Psoas muscle (tissue), 8 donors: Measurements from ENCODE around the gene MOSPD2. TPM values are rescaled to one million over a fixed set of nuclear protein-coding genes. Genes with fewer than 3 reads are reported as not detected.

Experiments
- ATAC-seq, 4 donors: fragments of 200-7000 bp; cut with Tn5 transposase; one replicate each; pipeline ENCODE4 v1.9.1; 2020; ENCODE audit warnings: moderate library complexity in 3 of 4, mild to moderate bottlenecking in 2 of 4
- DNase-seq, 2 donors: peaks; one replicate each; pipeline ENCODE4 v3.0.0-alpha.2; 2020
- H3K27ac ChIP-seq: fragments of 200-600 bp; one replicate; pipeline ENCODE4 v1.8.0; 2022
- H3K27me3 ChIP-seq, 3 donors: fragments of 200-600 bp in 1 of 3; one replicate each; pipeline versions ENCODE4 v1.6.1 to v1.8.0; 2013 to 2022; ENCODE audit warnings: low read length in 2 of 3, mild to moderate bottlenecking in 2 of 3, moderate library complexity in 1 of 3; ENCODE audit not compliant: insufficient read depth in 3 of 3
- H3K36me3 ChIP-seq, 2 donors: fragments of 200-600 bp in 1 of 2; one replicate each; pipeline versions ENCODE4 v1.6.1 to v1.8.0; 2013 to 2022; ENCODE audit warnings: low read depth in 1 of 2, mild to moderate bottlenecking in 1 of 2, moderate library complexity in 1 of 2; ENCODE audit not compliant: insufficient read depth in 1 of 2
- H3K4me1 ChIP-seq: fragments of 200-600 bp; one replicate; pipeline ENCODE4 v1.8.0; 2022
- H3K4me3 ChIP-seq: fragments of 200-600 bp; one replicate; pipeline ENCODE4 v1.8.0; 2022; ENCODE audit warnings: mild to moderate bottlenecking
- H3K9me3 ChIP-seq: fragments of 200-600 bp; one replicate; pipeline ENCODE4 v1.8.0; 2022
- CTCF ChIP-seq: fragments of 200-600 bp; IDR thresholded peaks from one replicate; pipeline ENCODE4 v1.8.0; 2022; ENCODE audit warnings: antibody characterized with exemption
- WGBS, 3 donors: extraction: QIAGEN DNeasy Blood & Tissue Kit; methylation state at CpG; one replicate each; pipeline versions ENCODE4 v1.1.6 to v1.1.7; 2013; 5-methylcytosine and 5-hydroxymethylcytosine counted together
- intact Hi-C, 2 donors: fragments of 100-400 bp; cut with DNase I; formaldehyde crosslinking; loops; one replicate each; pipeline versions ENCODE4 v1.11.0 to v1.14.2; 2022
- polyA plus RNA-seq, 3 donors: library from polyadenylated mRNA; stranded (reverse); fragments of 200-250 nt; gene quantifications; one replicate each; pipeline ENCODE4 v1.2.3, GENCODE V29; 2013
- total RNA-seq, 4 donors: library from RNA; stranded (reverse); fragmentation: NEBNext Ultra II Directional in 2 of 4; extraction: Animal tissue kit (Norgen Biotek cat#: 25700) in 2 of 4; gene quantifications; one replicate each; pipeline versions ENCODE4 v1.2.1 to v1.2.4, GENCODE V29; 2021 to 2023
- donor health status: healthy with polysubstance abuse.
- donor health status: DM: no; HTN: no; CAD: no; lungs with moderate emphysema.
- donor health status: Bipolar disorder and iron deficiency.
- donor health status: healthy.
- donor health status: DM: yes; HTN: yes; CAD: no.
- donor health status: DM: no; HTN: no; CAD: no.
- donor health status: DM: no; HTN: no; CAD: no.
- donor health status: DM: yes; HTN: yes; CAD: no.

MOSPD2 gene
- total and polyA plus RNA-seq, 7 donors, result 1.2 to 3.5 (median 2.3) TPM

- no peak overlapping the region for H3K27ac ChIP-seq
- no peak overlapping the region for H3K4me3 ChIP-seq
- TF ChIP-seq CTCF, result no peak
- intact Hi-C loops, result no loop called here
- ATAC-seq (no peak), DNase-seq (no peak)
- H3K4me1 ChIP-seq, result no peaks in the 10 kb centered on the region
- no peaks in the 10 kb centered on the region for H3K27me3 ChIP-seq
- H3K36me3 ChIP-seq, result peaks cover 0 to 11% of the 10 kb centered on the region in 2 donors
- H3K9me3 ChIP-seq, result no peaks in the 10 kb centered on the region
- 72 to 93% (median 89%) methylated on average over 4 of the region's 4 CpGs for WGBS, 3 donors
Observed at GRCh38 chrX:14923761-14924160, 50.5 kb downstream of the MOSPD2 start.

- DNase-seq (no peak), ATAC-seq (no peak)
- no peak for TF ChIP-seq CTCF
- Histone ChIP-seq H3K27ac (no peak overlapping the region), H3K27me3 (peaks cover 0 to 5% (median 0%) of the 10 kb centered on the region in 3 donors), H3K4me1 (no peaks in the 10 kb centered on the region), H3K9me3 (no peaks in the 10 kb centered on the region), H3K36me3 (no peaks in the 10 kb centered on the region), H3K4me3 (no peak overlapping the region)
- 49 to 65% (median 50%) methylated on average over 1 of the region's 1 CpG for WGBS, 3 donors
- intact Hi-C loops, result no loop called here
Observed at GRCh38 chrX:14926471-14926870, 53.2 kb downstream of the MOSPD2 start.

GRCh38 chrX:14927401-14927800 lies 54.2 kb downstream of the MOSPD2 start:
- ATAC-seq, result no peak
- no peaks in the 10 kb centered on the region for H3K9me3 ChIP-seq
- 52 to 65% (median 62%) methylated on average over 5 of the region's 5 CpGs for WGBS, 3 donors
- no peak overlapping the region for H3K27ac ChIP-seq
- intact Hi-C loops, result no loop called here
- H3K4me1 ChIP-seq, result no peaks in the 10 kb centered on the region
- DNase-seq, result no peak
- H3K36me3 ChIP-seq, result no peaks in the 10 kb centered on the region
- no peak overlapping the region for H3K4me3 ChIP-seq
- TF ChIP-seq CTCF, result no peak
- H3K27me3 ChIP-seq, result peaks cover 0 to 6% (median 0%) of the 10 kb centered on the region in 3 donors

- Histone ChIP-seq H3K4me3 (no peak overlapping the region), H3K27me3 (peaks cover 0 to 6% (median 0%) of the 10 kb centered on the region in 3 donors), H3K9me3 (no peaks in the 10 kb centered on the region), H3K4me1 (no peaks in the 10 kb centered on the region), H3K36me3 (no peaks in the 10 kb centered on the region), H3K27ac (no peak overlapping the region)
- WGBS, 3 donors, result 9 to 38% (median 14%) methylated on average over 1 of the region's 1 CpG
- intact Hi-C loops, result no loop called here
- no peak for DNase-seq
- no peak for ATAC-seq
- no peak for TF ChIP-seq CTCF
Observed at GRCh38 chrX:14930663-14931062, 57.4 kb downstream of the MOSPD2 start.

GRCh38 chrX:14932136-14932535 lies 58.9 kb downstream of the MOSPD2 start:
- Histone ChIP-seq H3K27ac (no peak overlapping the region), H3K4me3 (no peak overlapping the region), H3K27me3 (peaks cover 0 to 6% (median 0%) of the 10 kb centered on the region in 3 donors), H3K4me1 (no peaks in the 10 kb centered on the region), H3K36me3 (no peaks in the 10 kb centered on the region), H3K9me3 (no peaks in the 10 kb centered on the region)
- no peak for ATAC-seq
- DNase-seq, result no peak
- intact Hi-C loops, result no loop called here
- TF ChIP-seq CTCF, result no peak
- 64 to 88% (median 71%) methylated on average over 1 of the region's 1 CpG for WGBS, 3 donors
